HG02852 (cell line): ENCODE data around the gene JMJD1C.
A peak's percentile ranks its signal among the peaks of the same experiment; 100 is the strongest.

Source experiments
- ATAC-seq: cut with Tn5 transposase; IDR thresholded peaks from one replicate; pipeline ENCODE4 v1.9.1; 2021; ENCODE audit warnings: mild to moderate bottlenecking, moderate library complexity; ENCODE audit not compliant: unreplicated experiment

The JMJD1C gene

GRCh38 chr10:63150745-63151144 is 315.0 kb downstream of the JMJD1C start:
- ATAC-seq, result no peak

GRCh38 chr10:63146503-63146902 is 319.3 kb downstream of the JMJD1C start:
- no peak for ATAC-seq

- ATAC-seq, result peak; percentile 58
Measured at GRCh38 chr10:63145782-63146181, 320.0 kb downstream of the JMJD1C start.

DNA sequence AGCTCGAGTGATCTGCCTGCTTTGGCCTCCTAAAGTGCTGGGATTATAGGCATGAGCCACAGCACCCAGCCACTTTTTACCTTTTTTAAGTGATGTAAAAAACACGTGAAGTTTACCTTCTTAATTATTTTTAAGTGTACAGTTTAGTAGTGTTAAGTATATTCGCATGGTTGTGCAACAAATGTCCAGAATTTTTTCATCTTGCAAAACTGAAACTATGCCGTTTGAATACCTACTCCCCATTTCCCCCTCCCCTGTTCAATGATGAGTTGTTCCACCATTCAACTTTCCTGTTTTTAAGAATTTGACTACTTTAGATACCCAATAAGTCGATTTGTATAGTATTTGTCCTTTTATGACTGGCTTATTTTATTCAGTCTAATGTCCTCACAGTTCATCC is 321.8 kb downstream of the JMJD1C start:
- no peak for ATAC-seq

DNA sequence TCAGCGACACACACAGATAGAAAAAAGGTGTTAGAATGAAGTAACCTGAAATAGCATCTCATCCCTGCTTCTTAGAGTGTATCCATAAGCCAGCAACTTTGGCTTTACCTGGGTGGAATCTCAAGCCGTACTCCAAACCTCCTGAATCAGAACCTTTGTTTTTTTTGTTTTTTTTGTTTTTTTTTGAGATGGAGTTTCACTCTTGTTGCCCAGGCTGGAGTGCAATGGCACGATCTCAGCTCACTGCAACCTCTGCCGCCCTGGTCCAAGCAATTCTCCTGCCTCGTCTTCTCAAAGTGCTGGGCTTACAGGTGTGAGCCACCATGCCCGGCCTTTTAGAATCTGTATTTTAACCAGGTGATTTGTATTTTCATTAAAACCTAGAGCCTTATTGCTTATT is 323.6 kb downstream of the JMJD1C start:
- no peak for ATAC-seq

GRCh38 chr10:63140077-63140476 is 325.7 kb downstream of the JMJD1C start:
- no peak for ATAC-seq

GRCh38 chr10:63137306-63137705 is 328.5 kb downstream of the JMJD1C start:
- ATAC-seq, result no peak

GRCh38 chr10:63133821-63134557 is 331.8 kb downstream of the JMJD1C start:
- ATAC-seq, result no peak

DNA sequence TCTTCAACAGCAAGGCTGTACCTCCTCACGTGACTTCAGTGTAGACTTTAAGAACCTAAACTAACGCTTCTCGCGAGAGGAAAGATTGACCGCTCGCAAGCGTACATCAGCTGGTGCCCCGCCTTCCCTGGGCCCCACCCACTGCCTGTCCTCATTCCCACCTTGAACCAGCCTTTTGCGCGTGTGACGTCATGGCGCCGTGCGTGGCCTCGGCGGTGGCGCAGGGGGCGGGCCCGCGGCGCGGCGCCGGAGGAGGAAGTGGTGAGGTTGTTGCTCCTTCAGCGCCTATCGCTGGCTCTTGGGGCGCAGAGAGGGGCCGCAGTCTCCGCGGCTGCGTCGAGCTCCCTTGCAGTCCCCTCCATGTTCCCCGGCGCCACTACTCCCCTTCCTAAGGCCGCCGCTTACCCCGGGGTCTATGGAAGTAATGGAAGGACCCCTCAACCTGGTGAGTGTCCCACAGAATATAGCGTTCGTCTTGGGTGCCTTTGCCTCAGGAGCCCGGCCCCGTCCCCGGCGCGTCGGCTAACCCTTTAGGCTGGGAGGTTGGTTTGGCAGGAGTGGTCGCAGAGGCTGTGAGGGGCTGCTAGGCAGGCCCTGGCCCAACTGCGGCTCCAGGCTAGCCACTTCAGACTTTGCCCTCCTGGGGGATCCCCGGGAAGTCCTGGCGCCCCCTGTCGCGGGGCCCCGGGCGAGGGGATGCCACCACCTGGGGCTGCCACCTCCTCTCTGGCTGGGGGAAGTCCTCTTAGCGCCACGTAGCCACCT is 332.5 kb downstream of the JMJD1C start, which contains the start of gene NRBF2:
Gene NRBF2, plus strand, starts transcription at position 273 of the 765 bp plus-strand sequence. Its CDS starts 143 bp downstream, at position 416.
- peak; percentile 96 for ATAC-seq

DNA sequence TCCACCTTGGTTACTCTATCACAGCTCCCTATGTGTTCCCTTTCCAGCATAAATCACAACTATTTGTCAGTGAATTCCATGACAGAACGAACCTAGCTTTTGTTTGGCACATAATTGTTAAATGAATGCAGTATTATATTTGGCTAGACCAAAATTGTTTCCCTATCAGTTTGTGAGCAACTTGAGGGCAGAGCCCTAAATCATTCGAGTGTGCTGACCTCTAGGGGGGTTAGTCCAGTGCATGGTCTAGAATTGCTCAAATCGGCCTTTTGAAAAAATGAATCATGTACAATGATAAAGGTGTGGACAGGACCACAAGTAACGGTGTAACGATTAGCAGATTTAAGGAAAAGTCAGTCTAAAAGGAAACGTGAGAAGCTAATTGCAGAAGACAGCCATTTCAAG is 333.1 kb downstream of the JMJD1C start:
- no peak for ATAC-seq

GRCh38 chr10:63129888-63130287 is 335.9 kb downstream of the JMJD1C start:
- ATAC-seq, result no peak

GRCh38 chr10:63128443-63128842 is 337.3 kb downstream of the JMJD1C start:
- no peak for ATAC-seq

DNA sequence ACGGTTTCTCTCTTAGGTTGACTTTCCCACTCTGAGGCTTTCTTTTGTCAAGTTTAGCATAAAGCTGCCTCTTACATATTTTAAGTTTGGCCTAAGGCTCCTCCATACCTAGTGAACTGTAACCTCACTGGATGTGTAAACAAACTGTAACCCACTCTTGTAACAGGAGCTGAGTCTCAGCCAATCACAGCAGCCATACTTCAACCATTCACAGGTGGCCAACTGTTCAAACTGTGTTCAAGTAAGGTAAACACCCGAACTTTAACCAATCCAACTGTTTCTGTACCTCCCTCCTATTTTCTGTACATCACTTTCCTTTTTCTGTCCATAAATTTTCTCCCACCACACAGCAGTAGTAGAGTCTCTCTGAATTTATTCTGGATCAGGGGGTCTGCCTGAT is 340.3 kb downstream of the JMJD1C start:
- ATAC-seq, result no peak

GRCh38 chr10:63123727-63124362 is 341.9 kb downstream of the JMJD1C start:
- no peak for ATAC-seq

DNA sequence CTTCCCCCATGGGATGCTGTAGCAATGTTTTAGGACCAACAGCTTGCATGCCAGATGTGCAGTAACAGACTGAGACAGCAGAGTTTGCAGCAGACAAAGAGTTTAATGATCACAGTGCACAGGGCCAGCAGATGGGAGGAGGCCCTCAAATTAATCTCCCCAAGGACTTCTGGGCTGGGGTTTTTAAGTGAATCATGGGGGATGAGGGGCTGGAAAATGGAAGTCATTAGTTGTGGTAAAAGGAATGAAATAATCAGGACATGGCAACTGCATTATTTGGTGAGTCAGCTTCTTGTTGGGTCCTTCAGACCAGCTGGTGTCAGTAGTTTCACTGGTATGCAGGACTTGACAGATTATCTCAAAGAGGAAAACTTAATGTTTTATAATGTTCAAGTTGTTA is 345.2 kb downstream of the JMJD1C start:
- ATAC-seq, result no peak

GRCh38 chr10:63119041-63119440 is 346.7 kb downstream of the JMJD1C start:
- ATAC-seq, result no peak
